Measurements from ENCODE around the gene CCDC97. TPM values are rescaled to one million over a fixed set of nuclear protein-coding genes. Genes with fewer than 3 reads are reported as not detected.

Gene CCDC97
- total RNA-seq, 1 experiment from 2014 or later: 39.4 TPM

GRCh38 chr19:41305927-41306793 is 3.8 kb upstream of the CCDC97 start:
- Mint-ChIP-seq H3K27ac (peak overlapping the region in 1 of 3 experiments; percentile 71; a peak in 2 of 7 replicates), H3K4me3 (no peak overlapping the region), H3K36me3 (ENCODE audit: insufficient read depth in 1 of 3, low read depth in 3 of 3) (peaks cover 54 to 67% (median 62%) of the 10 kb centered on the region in 3 experiments), H3K9me3 (peaks cover 0 to 3% of the 10 kb centered on the region in 2 experiments; a peak in 1 of 5 replicates), H3K4me1 (peaks cover 18 to 26% of the 10 kb centered on the region in 2 experiments), H3K27me3 (ENCODE audit: low read depth) (peaks cover 1% of the 10 kb centered on the region; the same call in 1 of the 2 replicates)
- no peak overlapping the region for H3K9ac ChIP-seq (ENCODE audit: extremely low read depth, insufficient read length, low read length)
- peaks cover 12% of the 10 kb centered on the region for H3K23me2 ChIP-seq (ENCODE audit: insufficient read length, low read depth, low read length, poor library complexity, severe bottlenecking)
- no peak overlapping the region for H3K18ac ChIP-seq (ENCODE audit: insufficient read length, low read depth, low read length)
- H4K5ac ChIP-seq (ENCODE audit: insufficient read length, low read depth, low read length): no peak overlapping the region
- no peak overlapping the region for H2AFZ ChIP-seq (ENCODE audit: low read length)
- no peak overlapping the region for H3K4ac ChIP-seq (ENCODE audit: low read depth, low read length)
- H3K4me1 ChIP-seq (ENCODE audit: insufficient read depth, low read length): no peaks in the 10 kb centered on the region
- no peak overlapping the region for H2BK120ac ChIP-seq (ENCODE audit: low read depth, low read length, poor library complexity, severe bottlenecking)
- H3K79me1 ChIP-seq (ENCODE audit: insufficient read depth, low read depth, low read length, poor library complexity, severe bottlenecking): no peaks in the 10 kb centered on the region
- no peak overlapping the region for H3K14ac ChIP-seq (ENCODE audit: insufficient read depth, low read length)
- H2BK5ac ChIP-seq (ENCODE audit: insufficient read length, low read length): no peak overlapping the region
- DNase-seq: no peak
- no peak for TF ChIP-seq CTCF (conservative IDR thresholded peaks at IDR 0.05)
- no peak overlapping the region for H3K4me2 ChIP-seq (ENCODE audit: insufficient read depth, insufficient read length, low read length)
- H2BK12ac ChIP-seq (ENCODE audit: insufficient read length, low read depth, low read length): no peak overlapping the region
- H4K8ac ChIP-seq (replicated peaks; ENCODE audit: insufficient read length, low read depth, low read length): no peak overlapping the region
- whole genome bisulfite sequencing (ENCODE audit: extremely low coverage, insufficient read length, low lambda C conversion rate): no CpG with 5 or more reads among the region's 13 CpGs
- H2BK15ac ChIP-seq (ENCODE audit: low read depth, low read length): no peak overlapping the region
- H3T11ph ChIP-seq (ENCODE audit: low read length): no peak overlapping the region
- no peak overlapping the region for H3K23ac ChIP-seq (ENCODE audit: insufficient read length, low read depth, low read length)
- H2BK20ac ChIP-seq (ENCODE audit: low read depth, low read length, poor library complexity, severe bottlenecking): no peak overlapping the region
- H3K9me3 ChIP-seq (ENCODE audit: control insufficient read depth, low read depth, low read length): no peaks in the 10 kb centered on the region
- H4K20me1 ChIP-seq (ENCODE audit: control insufficient read depth, insufficient read depth, insufficient read length): peaks cover 2% of the 10 kb centered on the region
- H2AK5ac ChIP-seq (ENCODE audit: insufficient read length, low read length): no peak overlapping the region
- H3K27me3 ChIP-seq (ENCODE audit: insufficient read depth, low read length): no peaks in the 10 kb centered on the region
- H3K56ac ChIP-seq (ENCODE audit: insufficient read length, low read depth, low read length): no peak overlapping the region
- H3K79me2 ChIP-seq (ENCODE audit: insufficient read depth, low read length): no peaks in the 10 kb centered on the region
- H3K27ac ChIP-seq (ENCODE audit: insufficient read length, low read depth, low read length): no peak overlapping the region
- H4K91ac ChIP-seq (ENCODE audit: insufficient read length, low read depth, low read length): no peak overlapping the region

All from H9 (cell line).